Thyroid gland (tissue), 4 donors: ENCODE measurements around the gene SCN1B.

ENCODE experiments used
- CTCF ChIP-seq, 6 experiments: fragments of 200-600 bp in 3 of 6; fragments of 450-650 bp in 3 of 6; sonication (generic) in 3 of 6; IDR thresholded peaks; one replicate each; pipeline ENCODE4 v1.5.1; 2016 to 2019; ENCODE audit warnings: antibody characterized with exemption in 6 of 6, mild to moderate bottlenecking in 2 of 6, inconsistent platforms in 1 of 6, moderate library complexity in 1 of 6
- POLR2A ChIP-seq, 2 donors: fragments of 450-650 bp; IDR thresholded peaks; one replicate each; pipeline ENCODE4 v1.6.1; 2017; ENCODE audit warnings: antibody characterized with exemption in 2 of 2, mild to moderate bottlenecking in 2 of 2, moderate library complexity in 1 of 2

GRCh38 chr19:35032356-35032865 is 2.1 kb downstream of the SCN1B start:
- TF ChIP-seq POLR2A (IDR thresholded peaks at IDR 0.05) (no peak), CTCF (IDR thresholded peaks at IDR 0.05) (no peak)
